Mesenteric fat pad (tissue), 1 donor: ENCODE results near the gene ZNHIT3. TPM values are rescaled to one million over a fixed set of nuclear protein-coding genes. Genes with fewer than 3 reads are reported as not detected.

Experiments used
- DNase-seq: peaks from one replicate; pipeline ENCODE4 v3.0.0-alpha.2; 2020; ENCODE audit warnings: low spot score
- total RNA-seq: library from RNA; stranded (reverse); fragmentation: NEBNext Ultra II Directional; extraction: Animal tissue kit (Norgen Biotek cat#: 25700); gene quantifications from one replicate; pipeline ENCODE4 v1.2.1, GENCODE V29; 2021
- donor health status: DM: yes; HTN: yes; CAD: no.

The ZNHIT3 gene
- total RNA-seq, 1 donor from 2014 or later: 19.1 TPM

DNA sequence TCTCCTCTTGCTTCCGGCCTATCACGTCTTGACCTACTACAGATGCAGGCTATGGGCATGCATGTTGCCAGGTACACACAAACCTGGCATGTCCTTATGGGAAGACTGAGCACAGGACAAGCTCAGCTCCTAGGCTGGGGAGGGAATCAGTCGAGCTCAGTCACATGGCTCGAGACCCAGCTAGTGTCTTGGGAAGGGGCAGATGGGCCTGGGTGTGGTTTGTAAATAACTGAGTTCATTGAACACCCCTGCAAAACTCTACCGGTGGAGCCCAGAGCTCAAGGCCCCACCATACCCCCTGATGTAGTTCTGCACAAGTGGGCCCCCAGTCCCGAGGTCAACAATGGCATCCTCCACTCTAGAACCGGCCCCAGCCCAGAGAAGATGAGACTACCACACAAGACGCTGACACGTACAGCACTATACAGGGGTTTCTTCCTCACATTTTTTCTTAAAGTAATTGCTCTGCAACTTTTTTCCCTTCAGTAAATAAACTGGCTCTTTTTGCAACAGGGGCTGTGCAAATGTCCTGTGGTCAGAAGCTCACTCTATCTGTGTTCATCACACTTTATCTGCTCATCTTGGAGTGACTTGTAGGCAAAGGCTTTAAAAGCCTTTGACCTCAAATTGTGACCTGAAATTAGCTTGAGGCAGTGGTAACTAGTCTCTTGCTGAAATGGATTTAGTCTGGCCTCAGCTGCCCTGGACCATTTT, 22.9 kb downstream of the ZNHIT3 start:
- DNase-seq: peak; percentile 75

DNA sequence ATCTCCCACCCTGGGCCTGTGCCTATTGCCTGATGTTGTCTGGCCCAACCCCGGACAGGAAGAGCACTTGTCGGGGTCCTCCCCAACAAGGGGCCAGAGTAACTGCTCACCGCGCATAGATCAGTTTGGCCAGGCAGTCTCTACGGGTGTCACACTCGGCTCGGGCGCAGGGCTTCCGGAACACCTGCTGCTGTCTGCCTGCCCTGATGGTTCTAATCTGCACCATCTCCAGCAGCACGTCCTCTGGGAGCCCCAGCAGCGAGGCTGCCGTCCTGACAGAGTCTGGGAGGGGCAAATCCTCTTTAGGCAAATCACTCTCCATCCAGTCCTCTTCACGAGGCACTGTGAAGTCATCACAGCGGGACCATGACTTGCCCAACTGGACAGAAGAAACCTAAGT, 24.2 kb downstream of the ZNHIT3 start:
- peak; percentile 59 for DNase-seq

DNA sequence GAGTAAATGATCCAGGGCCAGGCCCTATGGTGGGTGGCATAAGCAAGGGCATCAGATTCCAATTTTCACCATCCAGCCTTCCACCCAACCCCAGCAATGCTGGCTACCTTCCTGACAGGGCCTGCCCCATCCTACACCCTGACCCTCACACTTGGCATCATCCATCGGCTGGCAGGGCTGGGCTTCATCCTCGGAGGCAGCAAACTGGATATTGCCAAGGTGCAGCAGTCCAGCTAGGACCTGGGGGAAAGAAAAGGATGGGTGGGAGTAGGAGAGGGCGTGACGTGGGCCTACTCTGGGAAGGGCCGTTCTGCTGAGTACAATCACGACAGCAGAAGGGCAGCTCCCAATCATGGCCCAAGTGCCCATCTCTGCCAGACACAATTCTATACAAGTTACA, 24.7 kb downstream of the ZNHIT3 start:
- DNase-seq: peak; percentile 87

GRCh38 chr17:36512641-36513040, 26.2 kb downstream of the ZNHIT3 start:
- peak; percentile 69 for DNase-seq

- DNase-seq: peak; percentile 64
Observed at GRCh38 chr17:36514856-36515255, 28.4 kb downstream of the ZNHIT3 start.

GRCh38 chr17:36515837-36516236, 29.4 kb downstream of the ZNHIT3 start:
- DNase-seq: no peak

GRCh38 chr17:36523113-36523512, 36.6 kb downstream of the ZNHIT3 start:
- no peak for DNase-seq

DNA sequence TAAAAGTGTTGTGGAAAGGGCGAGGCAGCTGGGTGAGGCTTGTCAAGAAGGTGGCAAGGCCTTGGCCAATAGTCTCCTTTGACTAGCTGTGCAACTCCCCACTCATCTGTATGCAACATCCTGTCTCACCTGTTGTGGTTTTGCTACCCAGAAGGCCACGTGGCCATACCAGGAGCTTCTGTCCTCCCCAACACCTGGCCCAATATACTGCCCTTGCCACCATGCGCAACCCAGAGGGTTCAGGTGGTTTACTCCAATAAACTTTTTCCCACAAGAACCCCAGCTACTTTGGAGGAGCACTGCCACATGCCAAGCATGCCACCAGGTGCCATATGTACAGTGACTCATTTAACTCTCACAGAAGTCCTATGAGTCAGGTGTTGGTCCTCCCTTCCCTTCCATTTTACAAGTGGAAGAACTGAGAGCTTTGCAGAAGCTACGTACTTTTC, 38.0 kb downstream of the ZNHIT3 start:
- DNase-seq: peak; percentile 59

GRCh38 chr17:36525113-36525512, 38.6 kb downstream of the ZNHIT3 start:
- DNase-seq: no peak

DNA sequence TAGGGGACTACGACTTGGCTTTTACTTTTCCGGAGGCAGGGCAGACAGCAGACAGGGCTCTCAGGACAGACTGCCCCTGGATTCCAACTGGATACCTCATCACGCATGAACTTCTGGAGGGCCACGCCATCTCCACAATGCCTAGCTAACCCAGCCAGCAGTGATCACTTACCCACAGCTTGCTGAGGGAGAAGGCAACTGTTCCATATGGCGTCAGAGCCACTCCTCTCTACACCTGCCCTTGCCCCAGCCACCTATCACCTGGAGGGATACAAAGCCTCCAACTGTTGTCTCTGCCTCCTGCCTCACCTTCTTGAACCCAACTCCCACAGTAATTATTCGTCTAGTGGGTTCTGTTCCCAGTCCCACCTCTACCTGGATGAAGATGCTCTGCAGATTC, 39.4 kb downstream of the ZNHIT3 start:
- peak; percentile 45 for DNase-seq

GRCh38 chr17:36527621-36528250, 41.3 kb downstream of the ZNHIT3 start:
- peak; percentile 47 for DNase-seq

DNA sequence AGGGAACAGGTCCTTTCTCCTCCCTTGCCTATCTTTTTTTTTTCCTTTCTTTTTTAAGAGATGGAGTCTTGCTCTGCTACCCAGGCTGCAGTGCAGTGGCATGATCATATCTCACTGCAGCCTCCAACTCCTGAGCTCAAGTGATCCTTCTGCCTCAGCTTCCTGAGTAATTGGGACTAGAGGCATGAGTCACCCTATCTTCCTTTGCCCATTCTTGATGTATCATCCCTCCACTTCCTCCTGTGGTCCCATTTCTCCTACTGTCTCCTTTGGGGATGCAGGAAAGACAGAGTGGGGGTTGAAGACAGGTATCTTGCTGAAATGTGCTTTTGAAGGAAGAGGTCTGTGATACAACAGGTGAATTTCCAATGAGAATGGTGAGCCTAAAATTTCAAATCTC, 42.6 kb downstream of the ZNHIT3 start:
- no peak for DNase-seq

GRCh38 chr17:36532435-36532975, 46.0 kb downstream of the ZNHIT3 start:
- DNase-seq: peak; percentile 55

GRCh38 chr17:36533935-36534839, 47.7 kb downstream of the ZNHIT3 start:
- DNase-seq: peak; percentile 91

DNA sequence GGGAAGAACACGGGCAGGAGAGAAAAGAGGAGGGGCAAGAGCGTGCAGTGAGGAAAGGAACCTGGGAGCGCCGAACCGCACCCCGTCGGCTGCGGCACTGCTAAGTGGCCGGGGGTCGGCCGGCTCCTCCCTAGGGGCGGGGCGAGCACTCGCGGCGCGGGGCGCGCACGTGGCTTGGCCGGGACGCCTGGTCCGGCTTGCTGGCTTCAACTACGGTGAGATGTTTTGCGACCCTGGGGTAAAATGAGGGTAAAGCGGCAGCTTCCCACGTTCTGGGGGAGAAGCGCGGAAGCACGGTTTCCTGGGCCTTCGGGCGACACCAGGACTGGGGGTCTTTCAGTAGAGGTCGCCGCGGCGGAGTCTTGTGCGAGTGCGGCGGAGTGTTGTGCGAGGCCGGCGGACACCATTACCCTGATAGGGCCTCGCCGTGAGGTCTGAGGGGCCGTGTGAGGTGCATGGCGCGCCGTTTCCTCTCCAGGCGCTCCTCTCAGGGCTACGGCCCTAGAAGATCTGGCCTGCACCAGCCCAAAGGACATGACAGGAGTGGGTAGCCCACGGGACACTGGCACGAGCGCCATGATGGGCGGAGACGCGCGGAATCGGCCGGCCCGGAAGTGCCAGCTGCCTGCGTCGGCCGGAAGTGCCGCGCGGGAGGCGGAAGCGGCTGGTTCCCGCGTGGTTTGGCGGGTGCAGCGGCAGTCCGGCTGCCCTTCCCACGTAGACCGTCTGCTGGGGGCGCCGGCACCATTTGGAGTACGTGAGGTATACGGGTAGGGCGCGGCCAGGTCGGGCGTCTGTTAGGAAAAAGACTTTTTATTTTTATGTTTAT, 48.6 kb downstream of the ZNHIT3 start, which contains the start of the genes MYO19 and PIGW:
MYO19 (minus strand) TSS at position 29 of the 829 bp plus-strand sequence. CDS start 2,330 bp downstream, outside the sequence.
PIGW (plus strand) TSS at position 148 of the 829 bp plus-strand sequence. CDS start 2,115 bp downstream, outside the sequence.
- peak; percentile 96 for DNase-seq

DNA sequence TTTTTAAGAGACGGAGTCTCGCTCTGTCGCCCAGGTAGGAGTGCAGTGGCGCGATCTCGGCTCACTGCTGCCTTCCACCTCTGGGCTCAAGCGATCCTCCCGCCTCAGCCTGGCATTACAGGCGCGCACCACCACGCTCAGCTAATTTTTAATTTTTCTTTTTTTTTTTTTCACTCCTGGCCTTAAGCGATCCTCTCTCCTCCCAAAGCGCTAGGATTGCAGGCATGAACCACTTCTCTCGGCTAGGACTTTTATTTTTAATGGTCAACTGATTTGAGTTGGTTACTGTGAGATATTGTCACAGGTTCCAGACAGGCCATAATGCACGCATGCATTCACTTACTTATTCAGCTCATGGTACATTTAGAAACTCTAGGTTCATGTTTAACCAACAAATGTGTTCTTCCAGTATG, 49.2 kb downstream of the ZNHIT3 start:
- no peak for DNase-seq

- no peak for DNase-seq
Observed at GRCh38 chr17:36540696-36541095, 54.2 kb downstream of the ZNHIT3 start.

- DNase-seq: no peak
Observed at GRCh38 chr17:36542755-36543154, 56.3 kb downstream of the ZNHIT3 start.

DNA sequence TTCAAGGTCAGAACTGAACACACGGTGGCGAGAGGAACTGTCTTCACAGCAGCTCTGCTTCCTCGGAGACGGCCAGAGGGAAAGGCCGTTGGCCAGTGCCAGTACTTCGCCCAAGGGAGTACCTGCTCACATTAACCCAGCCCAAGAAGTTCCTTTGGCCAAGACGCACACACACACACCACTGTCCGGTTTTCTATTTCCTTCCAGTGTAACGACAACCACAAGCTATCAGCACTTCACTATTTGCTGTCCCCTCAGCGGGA, 57.5 kb downstream of the ZNHIT3 start:
- DNase-seq: no peak

DNA sequence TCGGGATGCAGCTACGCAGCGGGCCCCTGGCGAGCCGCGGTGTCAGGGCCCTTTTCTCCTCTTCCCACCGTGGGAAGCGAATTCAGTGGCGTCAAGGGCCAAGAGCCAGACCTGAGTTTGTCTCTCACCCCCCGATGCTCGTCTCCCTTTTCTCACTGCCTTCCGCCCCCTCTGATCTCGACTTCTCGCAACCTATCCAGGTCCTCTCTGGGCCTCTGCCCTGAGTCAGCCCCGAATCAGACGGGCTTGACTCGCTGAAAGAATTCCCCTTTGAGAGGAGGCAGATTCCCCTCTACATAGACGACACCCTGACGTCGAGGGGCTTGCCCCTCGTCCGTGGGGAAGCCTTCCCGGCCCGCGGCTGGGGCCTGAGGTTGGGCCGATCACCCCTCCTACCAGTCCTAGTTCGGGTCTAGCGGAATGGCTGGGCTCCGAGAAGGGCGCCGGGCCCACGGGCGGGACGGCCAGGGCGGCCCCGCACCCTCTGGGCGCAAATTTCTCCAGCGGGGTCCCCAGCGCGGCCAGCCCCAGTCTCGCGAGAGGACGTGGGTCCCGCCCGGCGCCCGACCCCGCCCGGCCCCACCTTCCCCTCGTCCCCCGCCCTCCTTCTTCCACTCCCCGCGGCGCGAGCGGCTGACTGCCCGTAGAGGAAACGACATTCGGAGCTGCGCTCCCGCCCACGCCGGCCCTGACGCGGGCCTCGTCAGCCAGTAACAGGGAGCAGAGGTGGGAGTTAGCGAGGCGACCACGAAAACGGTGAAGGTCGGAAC, 58.0 kb downstream of the ZNHIT3 start, which contains the start of gene GGNBP2:
GGNBP2 (plus strand) TSS at position 613 of the 770 bp plus-strand sequence. CDS start 806 bp downstream, outside the sequence.
- peak; percentile 99 for DNase-seq
